OCI-LY3 (cell line): ENCODE data around the gene ETV6.

Experiments
- CTCF ChIP-seq: fragments of 200-600, 300-600 bp; sonication (generic); IDR thresholded peaks from 2 replicates; pipeline ENCODE4 v1.5.1; 2014; ENCODE audit warnings: antibody characterized with exemption, low read length, low read depth
- EZH2phosphoT487 ChIP-seq: fragments of 200-600 bp; shearing (Covaris generic); IDR thresholded peaks from 2 replicates; pipeline ENCODE4 v1.6.1; 2018; ENCODE audit warnings: antibody characterized with exemption, mixed run types, low read depth

- TF ChIP-seq CTCF (no peak), EZH2phosphoT487 (no peak)
Observed at GRCh38 chr12:11823043-11823442, 173.6 kb downstream of the ETV6 start.
